Ramos (cell line): Measurements from ENCODE around the gene MAPK10.
"Not testable (repeated sequence)": the region's sequence is repeated elsewhere in the genome, so short reads cannot be mapped to it uniquely, and the experiment has no call there.

Experiments used
- in situ Hi-C: fragments of 300-500 bp; cut with MboI; formaldehyde crosslinking; loops from one replicate; pipeline ENCODE4 v1.14.3; 2022; ENCODE audit warnings: low sequenced_read_pairs; ENCODE audit not compliant: unreplicated experiment

The MAPK10 gene

DNA sequence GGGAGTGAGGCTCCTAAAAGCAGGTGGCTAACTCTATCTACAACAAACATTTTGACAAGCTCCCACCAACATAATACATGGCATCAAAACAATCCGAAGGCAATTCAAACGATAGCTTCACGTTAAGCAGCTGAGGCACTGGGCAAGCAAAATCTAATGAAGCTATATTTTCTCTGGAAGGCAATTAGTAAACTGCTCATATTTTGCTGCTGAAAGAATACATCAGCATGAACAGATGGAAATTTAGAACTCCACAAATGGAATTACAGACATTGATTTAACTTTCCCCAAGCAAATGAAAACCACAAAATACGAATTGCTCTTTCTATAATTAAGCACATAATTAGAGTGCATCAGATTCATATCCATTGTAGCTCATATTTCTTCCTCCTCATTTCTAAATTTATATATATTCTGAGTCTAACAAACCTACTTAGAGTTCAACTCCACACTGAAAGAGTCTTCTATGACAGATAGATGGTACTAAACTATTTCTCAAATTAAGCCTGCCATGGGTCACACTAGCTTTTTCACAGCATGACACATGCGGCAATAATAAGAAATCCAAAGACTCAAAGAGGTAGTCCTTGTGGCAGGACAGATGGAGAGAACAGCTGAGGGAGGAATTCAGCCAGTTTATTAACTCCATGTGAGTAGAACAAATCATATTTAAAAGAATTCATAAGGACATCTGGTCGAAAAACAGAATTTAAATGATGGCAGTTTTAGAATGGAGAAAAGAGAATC lies 305.4 kb downstream of the MAPK10 start:
- in situ Hi-C loops, result no loop called here

DNA sequence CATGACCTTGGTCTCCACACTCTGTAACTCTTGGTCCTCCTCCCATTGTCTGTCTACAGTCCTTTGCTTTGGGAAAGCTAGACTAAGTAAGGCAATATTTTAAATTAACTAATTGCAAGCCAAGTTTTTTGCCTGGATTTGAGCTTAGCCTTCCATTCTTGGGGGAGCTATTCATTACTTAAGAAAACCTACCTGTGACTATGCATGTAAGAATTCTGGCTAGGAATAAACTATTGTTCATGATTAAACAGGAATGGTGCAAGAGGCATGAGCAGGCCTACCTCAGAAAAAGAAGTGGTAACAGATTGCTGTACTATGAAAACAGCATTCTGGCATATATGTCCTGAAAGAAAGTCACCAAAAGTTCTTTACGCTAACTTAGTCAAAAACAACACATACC lies 309.4 kb downstream of the MAPK10 start:
- in situ Hi-C loops, result no loop called here

DNA sequence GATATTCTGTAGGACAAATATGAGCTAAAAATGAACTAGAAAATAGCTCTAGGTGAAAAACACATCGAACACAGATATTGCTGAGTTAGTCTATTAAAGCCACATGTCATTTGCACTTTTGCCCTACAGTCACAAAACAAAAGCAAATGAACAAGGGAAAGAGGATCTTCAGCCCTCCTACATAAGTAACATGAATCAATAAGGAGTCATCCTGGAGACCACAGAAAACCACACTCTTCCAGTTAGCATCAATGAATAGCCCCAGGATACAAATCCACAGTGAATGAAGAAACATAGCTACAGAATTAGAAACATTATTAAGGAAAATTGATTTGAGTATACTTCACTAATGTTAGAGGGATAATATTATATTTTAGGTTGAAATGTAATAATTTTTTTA lies 311.4 kb downstream of the MAPK10 start:
- in situ Hi-C loops, result loop anchor here (10.0 kb wide), 1 partner anchor 904 kb away; no protein-coding TSS in a partner anchor

DNA sequence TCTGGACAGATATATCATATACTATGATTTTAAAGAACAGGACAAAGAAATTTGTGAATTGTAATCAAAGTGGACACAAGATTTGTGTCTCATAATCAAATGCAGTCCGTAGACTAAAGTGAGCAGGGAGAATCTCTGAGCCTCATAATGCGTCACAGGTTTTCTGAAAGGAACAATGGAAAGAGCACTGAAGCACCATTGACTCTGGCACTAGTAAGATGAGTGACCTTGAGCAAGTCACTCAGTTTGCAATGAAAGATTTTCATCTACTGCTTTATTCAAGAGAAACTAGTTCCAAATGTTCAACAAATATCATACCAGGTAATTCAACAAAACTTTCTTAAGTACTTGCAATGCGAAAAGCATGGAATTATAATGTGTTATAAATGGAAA lies 315.3 kb downstream of the MAPK10 start:
- in situ Hi-C loops, result loop anchor here (10.0 kb wide), 1 partner anchor 900 kb away; no protein-coding TSS in a partner anchor

DNA sequence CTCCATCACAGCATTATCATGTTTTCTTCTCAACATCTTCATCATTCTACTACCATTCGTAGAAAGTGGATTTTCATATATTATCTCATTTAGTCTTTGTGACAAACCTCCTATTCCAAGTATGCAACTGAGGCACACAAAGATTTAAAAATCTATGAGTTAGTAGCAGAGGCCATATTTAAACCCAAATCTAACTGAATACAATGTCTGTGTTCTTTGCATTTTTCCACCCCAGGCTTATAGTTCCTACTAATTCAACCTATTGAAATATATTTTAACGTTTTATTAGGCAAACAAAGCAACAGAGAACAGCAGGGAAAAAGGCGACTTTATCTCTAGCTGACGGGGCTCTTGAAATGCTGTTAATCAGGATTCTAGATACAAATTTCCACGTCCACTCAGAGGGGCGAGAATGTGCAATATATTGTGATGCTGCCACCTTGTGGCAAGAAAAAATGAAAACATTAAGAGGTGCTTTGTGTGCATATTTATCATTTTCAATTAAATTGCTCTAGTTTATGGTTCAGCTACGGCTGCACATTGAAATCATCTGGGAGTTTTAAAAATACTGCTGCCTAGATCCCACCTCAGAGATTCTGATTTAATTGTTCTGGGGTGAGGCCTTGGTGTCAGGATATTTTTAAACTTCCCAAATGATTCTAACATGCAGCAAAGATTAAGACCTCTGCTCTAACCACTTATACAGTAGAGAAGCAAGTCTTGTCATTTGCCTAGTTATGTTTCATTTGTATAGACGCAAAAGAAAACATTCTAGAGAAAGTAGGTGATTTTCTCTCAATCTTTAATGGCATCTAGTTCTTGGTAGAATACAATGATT lies 315.9 kb downstream of the MAPK10 start:
- in situ Hi-C loops, result loop anchor here (10.0 kb wide), 1 partner anchor 899 kb away; no protein-coding TSS in a partner anchor

DNA sequence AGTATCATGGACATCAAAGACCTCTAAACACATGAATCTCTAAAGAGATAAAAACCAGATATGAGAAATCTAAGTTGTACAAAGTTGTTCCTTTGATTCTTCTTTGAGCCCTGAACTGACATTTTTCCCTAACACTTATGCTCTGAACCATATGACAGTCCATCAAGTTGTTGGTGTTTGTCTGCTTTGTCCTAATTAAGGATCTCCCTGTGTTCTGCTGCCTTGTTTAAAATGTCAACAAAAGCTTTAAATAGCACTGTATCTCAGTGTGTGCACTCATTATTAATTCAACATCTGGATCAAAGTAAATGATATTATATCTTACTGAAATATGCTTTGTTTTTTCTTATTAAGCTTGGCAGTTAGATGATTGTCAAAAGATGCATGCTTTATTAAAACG lies 321.8 kb downstream of the MAPK10 start:
- in situ Hi-C loops, result no loop called here

DNA sequence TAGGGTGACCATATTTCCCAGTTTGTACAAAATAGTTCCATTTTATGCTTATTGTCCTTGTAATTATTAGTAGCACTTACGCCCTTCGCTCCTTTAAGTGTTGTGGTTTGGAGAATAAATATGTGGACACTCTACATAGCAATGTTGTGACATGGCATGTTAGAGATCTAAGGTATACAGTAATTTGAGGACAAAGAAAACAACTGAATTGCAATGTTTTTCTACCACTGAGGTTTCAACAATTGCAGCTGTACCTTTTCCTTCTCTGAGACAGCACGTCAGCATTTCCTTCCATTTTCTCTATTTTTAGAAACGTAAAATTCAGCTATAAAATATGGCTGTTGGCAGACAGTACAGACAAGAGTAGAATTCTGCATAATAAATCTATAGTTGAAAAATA lies 323.1 kb downstream of the MAPK10 start:
- in situ Hi-C loops, result no loop called here

DNA sequence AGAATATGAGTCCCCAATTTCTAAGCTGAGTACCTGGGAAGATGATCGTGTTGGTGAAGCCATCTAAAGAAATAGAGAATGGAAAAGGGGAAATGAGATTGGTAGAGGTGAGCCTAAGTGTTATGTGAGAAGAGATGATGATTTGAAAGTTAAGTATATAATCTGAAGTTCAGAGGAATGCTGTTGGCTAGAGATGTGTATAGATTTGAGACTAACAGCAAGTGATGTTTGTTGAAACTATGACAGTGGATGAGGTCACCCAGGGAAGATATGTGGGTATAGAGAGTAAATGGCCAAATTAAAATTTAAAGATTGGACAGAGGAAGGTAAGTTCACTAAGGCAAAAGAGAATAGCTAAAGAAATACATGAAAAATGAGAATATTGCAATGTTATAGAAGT lies 324.2 kb downstream of the MAPK10 start:
- in situ Hi-C loops, result no loop called here

DNA sequence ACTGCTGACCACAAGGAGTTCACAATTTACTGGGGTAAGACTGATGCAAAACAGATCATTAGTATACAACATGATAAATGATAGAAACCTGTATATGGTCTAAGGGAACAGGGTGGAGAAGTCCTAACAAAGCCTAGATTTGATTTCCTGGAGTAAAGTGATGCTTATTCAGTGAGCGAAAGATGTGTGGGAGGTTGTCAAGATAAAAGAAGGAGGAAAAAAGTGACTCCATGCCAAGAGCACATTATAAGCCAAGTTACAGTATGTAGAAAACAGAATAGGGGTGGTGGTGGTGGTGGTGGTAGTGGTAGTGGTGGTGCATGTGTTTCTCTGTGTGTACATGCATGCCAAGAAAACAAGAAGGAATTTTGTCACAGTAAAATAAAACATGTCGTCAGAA lies 325.2 kb downstream of the MAPK10 start:
- in situ Hi-C loops, result no loop called here

DNA sequence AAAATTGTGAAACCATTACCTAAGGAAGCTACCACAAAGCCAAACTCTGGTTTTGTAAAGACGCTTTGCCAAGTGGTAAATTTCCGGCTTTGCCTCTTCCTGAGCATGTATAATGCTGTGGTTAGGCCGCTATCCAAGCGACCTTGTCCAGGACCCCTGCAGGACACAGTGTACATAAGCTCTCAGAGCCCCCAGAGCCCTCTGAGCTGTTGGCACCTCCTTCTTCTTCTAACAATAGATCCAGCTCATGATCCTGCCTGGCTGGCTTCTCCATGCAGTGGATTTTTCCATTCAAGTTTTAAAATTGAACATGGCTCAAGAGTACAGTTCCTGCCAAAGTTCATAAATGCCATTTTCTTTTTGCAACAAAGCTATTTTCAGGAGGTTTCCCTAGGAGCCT lies 326.7 kb downstream of the MAPK10 start:
- in situ Hi-C loops, result no loop called here

DNA sequence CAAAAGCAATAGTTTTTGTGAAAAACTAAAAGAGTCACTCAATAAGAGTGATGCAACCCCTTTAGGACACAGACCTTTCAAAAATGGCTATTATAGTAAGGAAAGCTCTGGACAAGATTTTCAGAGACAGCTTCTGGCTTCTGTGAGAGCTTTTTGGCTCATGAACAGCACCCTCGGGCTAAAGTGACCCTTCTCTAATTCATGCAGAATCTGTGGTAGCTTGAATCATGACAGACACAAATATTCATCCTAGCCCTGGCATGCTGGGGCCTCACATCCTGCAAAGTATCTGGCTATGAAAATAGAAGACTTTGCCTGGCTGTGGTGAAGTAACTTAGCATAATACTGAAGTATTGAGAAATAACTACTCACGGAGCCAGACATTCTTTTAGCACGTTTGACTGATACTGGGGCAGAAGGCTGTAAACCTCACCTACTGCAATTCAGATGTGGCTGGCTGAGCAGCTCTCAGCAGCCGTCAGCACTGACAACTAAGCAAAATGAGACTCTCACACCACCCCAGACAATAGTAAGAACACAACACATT lies 327.3 kb downstream of the MAPK10 start:
- in situ Hi-C loops, result no loop called here

DNA sequence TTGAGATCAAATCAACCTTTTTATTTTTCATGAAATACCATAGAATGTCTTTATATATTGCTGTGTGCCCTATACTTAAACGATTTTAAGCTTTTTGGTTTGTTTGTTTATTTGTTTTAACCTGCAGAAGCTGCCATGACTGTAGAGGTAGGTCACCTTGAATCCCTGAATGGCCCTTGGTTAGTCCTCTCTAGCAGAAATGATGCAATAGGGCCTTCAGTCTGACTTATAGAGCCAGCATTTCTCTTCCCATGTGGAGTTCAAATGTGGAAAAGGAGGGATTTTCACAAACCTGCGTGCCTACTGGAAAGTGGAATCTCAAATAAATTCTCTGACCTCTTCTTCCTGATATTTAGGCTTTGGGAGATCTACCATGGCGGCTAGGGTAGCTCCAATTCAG lies 327.9 kb downstream of the MAPK10 start:
- in situ Hi-C loops, result no loop called here

DNA sequence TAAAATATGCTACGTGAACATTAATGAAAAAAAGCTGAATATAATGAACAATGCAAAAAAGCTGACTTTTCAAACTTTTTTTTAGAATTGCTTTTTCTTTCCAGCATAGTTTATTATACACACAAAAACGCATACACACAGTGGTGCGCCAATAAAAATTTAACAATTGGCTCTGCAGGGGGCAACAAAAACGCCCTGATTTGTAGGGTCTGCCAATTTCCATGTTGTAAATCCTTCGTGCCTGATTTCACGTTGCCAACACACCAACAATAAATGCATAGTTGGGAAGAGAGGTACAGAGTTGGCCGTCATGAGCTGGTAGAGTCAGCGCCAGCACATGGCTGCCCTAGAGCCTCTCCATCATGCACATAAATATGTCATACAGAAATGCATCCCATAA lies 333.1 kb downstream of the MAPK10 start:
- in situ Hi-C loops, result no loop called here

DNA sequence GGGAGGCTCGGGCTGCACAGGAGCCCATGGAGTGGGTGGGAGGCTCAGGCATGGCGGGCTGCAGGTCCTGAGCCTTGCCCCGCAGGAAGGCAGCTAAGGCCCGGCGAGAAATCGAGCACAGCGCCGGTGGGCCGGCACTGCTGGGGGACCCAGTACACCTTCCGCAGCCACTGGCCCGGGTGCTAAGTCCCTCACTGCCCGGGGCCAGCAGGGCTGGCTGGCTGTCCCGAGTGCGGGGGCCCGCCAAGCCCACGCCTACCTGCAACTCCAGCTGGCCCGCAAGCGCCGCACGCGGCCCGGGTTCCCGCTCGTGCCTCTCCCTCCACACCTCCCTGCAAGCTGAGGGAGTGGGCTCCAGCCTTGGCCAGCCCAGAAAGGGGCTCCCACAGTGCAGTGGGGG lies 338.2 kb downstream of the MAPK10 start:
- in situ Hi-C loops, result not testable (repeated sequence)

DNA sequence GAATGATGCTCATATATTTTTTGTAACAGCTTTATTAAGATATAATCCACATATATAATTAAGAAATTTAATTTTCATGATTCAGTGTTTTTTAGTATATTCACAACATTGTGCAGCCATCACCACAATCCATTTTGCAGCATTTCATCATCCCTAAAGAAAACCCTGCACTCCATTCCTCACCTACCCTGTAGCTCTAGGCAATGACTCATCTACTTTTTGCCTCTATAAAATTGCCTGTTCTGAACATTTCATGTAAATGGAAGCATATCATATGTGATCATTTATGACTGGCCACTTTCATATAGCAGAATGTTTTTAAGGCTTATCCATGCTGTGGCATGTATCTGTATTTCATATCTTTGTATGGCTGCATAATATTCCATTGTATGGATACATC lies 339.9 kb downstream of the MAPK10 start:
- in situ Hi-C loops, result no loop called here

DNA sequence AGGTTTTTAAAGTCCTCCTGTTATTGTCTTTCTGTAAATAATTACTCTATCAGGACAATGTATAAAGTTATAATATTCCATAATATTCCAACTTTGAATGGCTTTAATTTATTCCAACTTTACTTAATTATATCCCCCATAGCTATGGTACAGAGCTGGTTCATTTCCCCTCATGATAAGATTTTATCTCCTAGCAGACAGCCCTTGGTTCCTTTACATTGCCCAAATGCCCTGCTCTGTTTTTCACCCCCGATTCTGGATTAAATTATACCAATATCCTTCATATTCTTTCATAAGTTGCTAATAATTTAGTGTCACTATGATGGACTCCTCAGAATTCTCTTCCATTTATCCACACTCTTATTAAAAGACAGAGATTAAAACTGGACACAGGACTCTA lies 340.5 kb downstream of the MAPK10 start:
- in situ Hi-C loops, result no loop called here

DNA sequence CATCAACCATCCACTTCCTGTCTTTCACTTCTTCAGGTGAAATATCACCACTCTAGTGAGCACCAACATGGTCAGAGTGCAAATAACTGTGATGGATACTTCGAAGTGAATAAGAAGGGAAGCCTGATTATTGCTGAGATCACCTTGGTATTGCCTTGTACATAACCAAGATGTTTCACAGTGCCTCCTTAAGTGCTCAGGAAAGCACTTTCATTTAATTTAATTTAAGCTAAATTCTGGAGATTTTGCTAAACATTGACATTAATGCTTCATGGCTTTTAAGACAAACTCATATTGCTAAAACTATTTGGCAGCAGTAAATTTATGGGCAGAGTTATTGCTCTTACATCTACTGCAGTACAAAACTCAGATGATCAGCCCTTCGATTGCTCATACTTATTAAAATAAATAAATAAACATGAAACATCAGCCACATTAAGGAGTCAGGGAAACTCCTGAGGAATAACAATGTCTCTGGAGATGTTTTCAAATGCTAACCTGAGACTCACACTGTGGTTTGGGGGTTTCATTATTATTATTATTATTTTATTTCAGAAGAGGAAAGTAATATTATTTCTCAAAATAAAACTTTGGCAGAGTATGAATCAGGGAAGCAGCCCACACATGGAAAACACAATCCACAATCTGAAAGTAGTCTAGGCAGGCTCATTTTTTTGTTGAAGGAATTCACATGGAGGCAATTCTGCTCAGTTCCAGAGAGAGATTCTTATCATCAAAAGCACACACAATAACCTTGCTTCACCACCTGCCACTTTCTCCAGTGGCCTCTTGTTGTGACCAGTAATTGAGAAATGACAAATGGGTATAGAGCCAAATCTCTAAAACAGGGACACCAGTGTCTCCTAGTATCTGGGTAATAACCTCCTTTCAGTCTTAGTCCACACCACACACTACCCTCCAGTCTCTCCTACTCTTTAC lies 344.2 kb downstream of the MAPK10 start:
- in situ Hi-C loops, result no loop called here

DNA sequence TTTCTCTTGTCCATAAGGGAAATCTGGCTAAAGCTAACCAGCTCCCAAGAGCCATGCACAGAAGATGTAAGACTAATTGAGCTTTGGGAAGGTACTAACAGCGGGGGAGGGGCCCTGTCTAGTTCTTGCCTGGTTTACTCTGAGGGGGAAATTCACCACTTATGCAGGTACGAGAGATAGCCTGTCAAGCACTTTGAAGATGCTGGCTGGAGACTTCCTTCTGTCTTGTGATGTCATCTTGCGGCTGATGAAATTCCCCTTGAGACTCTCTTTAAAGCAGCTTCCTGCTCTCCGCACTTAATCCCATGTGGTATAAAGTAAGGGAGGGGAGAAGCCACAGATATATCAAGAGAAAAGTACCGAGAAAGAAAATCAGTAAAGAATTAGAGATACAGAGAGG lies 345.3 kb downstream of the MAPK10 start:
- in situ Hi-C loops, result no loop called here

DNA sequence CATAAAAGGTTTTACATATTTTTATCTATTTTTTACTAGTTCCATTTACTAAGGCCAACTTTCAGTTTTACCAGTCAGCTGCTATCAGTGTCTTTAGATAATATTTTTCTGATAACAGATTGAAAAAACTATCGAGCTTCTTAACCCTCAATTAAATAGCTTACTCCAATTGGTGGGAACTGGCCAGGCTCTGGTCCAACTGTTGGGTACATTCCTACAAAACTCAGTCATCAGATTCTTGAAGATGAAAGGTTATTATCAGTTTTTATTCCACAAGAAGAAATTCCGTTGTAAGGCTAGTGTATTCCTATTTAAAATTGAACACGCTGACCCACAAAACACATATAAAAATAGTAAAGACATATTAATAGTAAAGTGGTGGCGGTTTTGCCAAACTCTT lies 346.2 kb downstream of the MAPK10 start:
- in situ Hi-C loops, result no loop called here

DNA sequence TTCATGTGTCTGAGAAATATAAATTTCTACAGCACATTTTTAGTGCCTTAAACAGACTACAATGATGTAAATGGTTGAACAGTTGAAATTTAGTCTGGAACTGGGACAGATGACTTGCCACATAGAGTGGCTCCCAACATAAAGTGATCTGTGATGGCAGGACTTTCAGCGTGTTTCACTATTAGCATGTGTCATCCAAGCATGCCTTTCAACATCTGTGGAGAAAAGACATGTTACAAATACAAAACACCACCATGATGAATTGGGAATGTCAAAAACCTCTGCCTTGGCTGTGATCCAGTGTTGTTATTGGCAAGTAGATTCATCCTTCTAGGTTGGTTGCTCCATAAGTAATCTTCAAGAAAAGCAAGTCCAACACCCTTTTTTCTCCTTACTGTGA lies 348.7 kb downstream of the MAPK10 start:
- in situ Hi-C loops, result no loop called here
